CD4-positive, alpha-beta T cell treated with Interleukin-1 beta for 1 hour (primary cell): Measurements from ENCODE around the gene PPP2R3A.

Source experiments
- DNase-seq, 2 donors: peaks; one replicate each; pipeline ENCODE4 v3.0.0-alpha.2; 2020 to 2022

The PPP2R3A gene

DNA sequence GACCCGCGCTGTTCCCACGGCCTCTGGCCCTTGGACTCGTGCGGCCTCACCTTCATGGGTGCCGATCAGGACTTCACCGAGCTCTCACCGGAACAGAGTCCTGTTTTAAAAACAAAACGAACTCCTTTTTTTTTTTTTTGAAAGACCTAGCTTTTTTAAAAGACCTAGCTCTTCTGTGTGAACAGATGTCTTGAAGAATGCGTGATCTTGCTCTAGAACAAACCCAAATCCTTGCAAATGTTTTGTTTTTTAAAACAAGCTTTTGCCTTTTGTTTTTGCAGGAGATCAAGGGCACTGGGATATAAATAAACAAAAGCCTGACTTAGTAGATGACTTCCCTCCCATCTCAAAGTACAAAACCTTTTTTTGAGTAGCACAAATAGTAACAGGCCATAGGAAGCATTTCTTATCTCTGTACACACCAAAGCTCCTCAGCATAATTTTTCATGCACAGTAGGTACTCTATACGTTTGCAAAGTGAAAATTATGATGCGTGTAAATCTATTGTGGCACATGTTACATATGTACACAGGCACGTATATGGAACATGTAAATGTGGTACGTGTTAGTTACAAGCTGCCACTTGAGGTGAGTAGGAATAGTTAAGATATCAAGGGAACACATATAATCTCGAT is 231.7 kb downstream of the PPP2R3A start:
- no peak for DNase-seq
